ENCODE data around the gene DLGAP4. TPM values are rescaled to one million over a fixed set of nuclear protein-coding genes. Genes with fewer than 3 reads are reported as not detected.
A peak's percentile ranks its signal among the peaks of the same experiment; 100 is the strongest.

Gene DLGAP4
- total and polyA plus RNA-seq, 2 of the 13 experiments (the other 11 are each of a cell fraction or from before 2014, with no cell fraction given): 15.2 to 26.7 TPM

GRCh38 chr20:36273414-36274180 lies 32.5 kb upstream of the DLGAP4 start (continued):
- no peak for TF ChIP-seq THRA (CRISPR knock-in tag; IDR thresholded peaks at IDR 0.05; ENCODE audit: borderline replicate concordance)
- TF ChIP-seq IRF2 (CRISPR knock-in tag; IDR thresholded peaks at IDR 0.05): 0 out of 2 replicates have a peak, but pooled peaks have one; percentile 21
- peak; percentile 67 for TF ChIP-seq CTCF (CRISPR knock-in tag; IDR thresholded peaks at IDR 0.05)
- TF ChIP-seq USF2 (IDR thresholded peaks at IDR 0.05; ENCODE audit: low read depth, low read length): no peak
- TF ChIP-seq USF2 (CRISPR knock-in tag; IDR thresholded peaks at IDR 0.05; ENCODE audit: borderline replicate concordance): no peak
- no peak for TF ChIP-seq ZNF513 (CRISPR knock-in tag; conservative IDR thresholded peaks at IDR 0.05)
- no peak for TF ChIP-seq ZNF644 (CRISPR knock-in tag; IDR thresholded peaks at IDR 0.05; ENCODE audit: low read depth)
- TF ChIP-seq MEF2D (CRISPR knock-in tag; IDR thresholded peaks at IDR 0.05): no peak
- no peak for TF ChIP-seq ZNF577 (CRISPR knock-in tag; IDR thresholded peaks at IDR 0.05; ENCODE audit: borderline replicate concordance, low read depth)
- no peak for TF ChIP-seq SNAI1 (CRISPR knock-in tag; IDR thresholded peaks at IDR 0.05; ENCODE audit: borderline replicate concordance)
- no peak for TF ChIP-seq NR1H2 (CRISPR knock-in tag; IDR thresholded peaks at IDR 0.05; ENCODE audit: borderline replicate concordance, low read depth)

Data from HepG2 (cell line).